ENCODE results near the gene SLX4IP. TPM values are rescaled to one million over a fixed set of nuclear protein-coding genes. Genes with fewer than 3 reads are reported as not detected.

The SLX4IP gene
- total RNA-seq, 1 donor from 2014 or later = 11.3 TPM

DNA sequence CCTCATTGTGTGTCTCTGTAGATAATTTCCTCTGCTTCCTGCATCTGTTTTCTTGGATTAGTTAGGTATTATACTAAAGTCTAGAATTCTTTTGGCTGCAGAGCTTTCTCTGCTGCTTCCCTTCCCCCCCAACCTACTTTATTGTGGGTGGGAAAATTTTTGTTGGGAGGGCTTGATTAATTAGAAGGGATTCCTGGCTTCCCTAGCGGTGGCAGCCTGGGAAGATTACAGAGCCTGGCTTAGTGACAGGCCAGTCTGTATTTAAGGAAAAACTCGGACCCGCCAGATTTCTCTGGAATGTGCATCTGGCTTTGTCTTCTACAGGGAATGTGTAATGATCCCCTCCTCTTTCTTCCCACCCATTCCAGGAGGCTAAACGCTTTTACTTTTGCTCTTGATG lies 31.2 kb downstream of the SLX4IP start:
- no peak for DNase-seq (ENCODE audit: low spot score)

GRCh38 chr20:10466855-10467254 lies 31.8 kb downstream of the SLX4IP start:
- DNase-seq (ENCODE audit: low spot score) = no peak

- no peak for DNase-seq (ENCODE audit: low spot score)
These were observed 32.7 kb downstream of the SLX4IP start for GRCh38 chr20:10467681-10468339.

GRCh38 chr20:10468340-10468845 lies 33.3 kb downstream of the SLX4IP start:
- no peak for DNase-seq (ENCODE audit: low spot score)

- no peak for DNase-seq (ENCODE audit: low spot score)
These were observed 34.0 kb downstream of the SLX4IP start for GRCh38 chr20:10469056-10469455.

- DNase-seq (ENCODE audit: low spot score) = peak; percentile 49
These were observed 34.5 kb downstream of the SLX4IP start for GRCh38 chr20:10469599-10469998.

DNA sequence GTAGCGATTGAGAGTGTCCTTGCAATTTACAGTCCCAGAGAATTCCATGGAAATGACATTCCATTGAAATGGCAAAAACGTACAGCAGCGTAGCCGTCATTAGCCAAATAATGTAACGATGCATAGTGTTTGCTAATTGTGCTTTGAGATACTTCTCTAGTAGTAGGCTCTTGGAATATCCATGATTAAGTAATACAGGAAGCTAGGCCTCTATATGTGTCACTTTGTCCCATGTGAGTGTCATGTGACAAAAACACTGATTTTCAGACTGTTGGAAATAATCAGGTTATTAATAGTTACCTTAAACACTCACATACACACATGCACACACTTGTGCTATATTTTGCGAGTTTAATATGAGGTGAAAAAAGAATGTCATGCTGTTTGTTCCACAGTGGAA lies 35.2 kb downstream of the SLX4IP start:
- DNase-seq (ENCODE audit: low spot score) = no peak

- DNase-seq (ENCODE audit: low spot score) = no peak
These were observed 37.8 kb downstream of the SLX4IP start for GRCh38 chr20:10472871-10473270.

GRCh38 chr20:10474606-10475184 lies 39.6 kb downstream of the SLX4IP start:
- DNase-seq (ENCODE audit: low spot score) = peak; percentile 15

- DNase-seq (ENCODE audit: low spot score) = no peak
These were observed 40.1 kb downstream of the SLX4IP start for GRCh38 chr20:10475225-10475624.

GRCh38 chr20:10476319-10476724 lies 41.2 kb downstream of the SLX4IP start:
- no peak for DNase-seq (ENCODE audit: low spot score)

DNA sequence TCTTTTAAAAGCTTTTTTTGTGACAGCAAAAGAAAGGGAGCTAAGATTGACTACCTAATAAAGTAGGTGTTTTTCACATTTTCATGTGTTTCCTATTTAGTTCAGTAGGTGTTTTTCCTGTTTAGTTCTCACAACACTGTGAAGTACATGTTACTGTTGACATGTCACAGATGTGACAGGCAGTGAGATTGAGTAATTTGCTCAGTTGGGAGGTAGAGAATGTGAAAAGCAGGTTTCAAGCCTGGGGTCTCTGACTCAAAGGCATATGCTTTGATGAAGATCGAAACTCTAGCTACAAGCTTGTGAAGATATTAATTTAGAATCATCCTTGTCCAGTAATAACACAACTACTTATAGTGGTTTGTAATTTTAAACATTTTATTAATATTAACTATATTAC lies 43.1 kb downstream of the SLX4IP start:
- no peak for DNase-seq (ENCODE audit: low spot score)

DNA sequence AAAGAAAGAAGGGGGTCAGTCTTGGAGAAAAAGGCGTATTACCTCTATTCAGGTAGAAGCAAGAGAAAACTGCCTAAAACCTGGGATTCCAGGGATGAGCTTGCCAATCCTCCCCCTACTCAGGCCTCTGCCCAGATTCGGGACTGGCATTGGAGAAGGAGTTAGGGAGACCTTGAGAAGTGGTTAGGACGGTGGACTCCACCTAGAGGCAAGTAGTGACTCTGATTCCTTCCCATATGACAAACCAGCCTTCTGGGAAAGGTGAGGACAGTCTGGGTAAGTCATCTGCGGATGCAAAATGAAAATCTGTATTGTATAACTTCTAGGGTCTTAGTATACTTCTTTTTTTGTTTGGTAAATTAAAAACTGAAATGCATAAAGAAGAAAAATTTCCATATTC lies 43.8 kb downstream of the SLX4IP start:
- no peak for DNase-seq (ENCODE audit: low spot score)

- DNase-seq (ENCODE audit: low spot score) = no peak
These were observed 46.6 kb downstream of the SLX4IP start for GRCh38 chr20:10481676-10482075.

- no peak for DNase-seq (ENCODE audit: low spot score)
These were observed 48.6 kb downstream of the SLX4IP start for GRCh38 chr20:10483691-10484090.

DNA sequence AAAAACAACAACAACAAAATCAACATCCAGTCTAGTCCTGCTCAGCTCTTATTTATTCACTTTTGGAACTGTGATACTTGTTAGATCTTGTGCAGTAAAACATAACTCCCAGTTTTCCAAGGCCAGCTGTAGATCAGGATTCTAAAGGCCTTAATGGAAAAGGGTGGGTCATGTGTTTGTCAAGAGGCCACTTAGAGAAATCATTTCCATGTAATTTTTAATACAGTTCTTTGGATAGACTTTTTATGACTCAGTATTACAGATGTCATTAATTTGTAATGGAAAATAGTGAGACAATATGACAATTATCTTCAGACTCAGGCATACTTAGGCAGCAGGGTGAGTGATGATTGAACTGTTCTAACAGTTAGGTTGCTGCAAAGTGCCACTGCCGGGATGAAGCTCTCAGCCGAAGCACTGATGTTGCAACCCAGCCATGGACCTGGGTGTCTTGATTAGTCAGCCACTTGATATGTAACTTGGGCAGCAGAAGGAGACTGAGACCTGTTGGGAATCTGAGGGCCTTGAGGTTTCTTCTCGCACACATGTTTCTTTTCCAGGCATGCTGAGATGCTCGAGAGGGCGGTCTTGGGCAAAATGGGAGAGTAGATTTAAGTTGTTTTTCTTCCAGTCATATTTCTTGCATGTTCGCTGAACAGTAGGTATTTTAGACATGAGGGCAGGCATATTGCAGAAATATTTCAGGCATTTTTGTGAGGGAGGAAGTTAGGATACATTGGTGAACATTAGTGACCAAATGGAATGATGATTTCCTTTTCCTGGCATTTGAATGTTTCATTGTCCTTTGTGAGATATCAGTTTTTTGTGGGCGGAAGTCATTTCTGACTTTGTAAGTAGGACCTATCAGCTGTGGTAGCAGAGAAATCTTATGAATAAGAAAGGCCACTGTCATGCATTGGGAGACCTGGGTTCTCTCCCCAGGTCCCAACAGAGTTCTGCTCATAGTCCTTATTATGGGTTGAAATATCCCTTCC lies 52.3 kb downstream of the SLX4IP start:
- DNase-seq (ENCODE audit: low spot score) = no peak

- DNase-seq (ENCODE audit: low spot score) = no peak
These were observed 53.4 kb downstream of the SLX4IP start for GRCh38 chr20:10488534-10488933.

DNA sequence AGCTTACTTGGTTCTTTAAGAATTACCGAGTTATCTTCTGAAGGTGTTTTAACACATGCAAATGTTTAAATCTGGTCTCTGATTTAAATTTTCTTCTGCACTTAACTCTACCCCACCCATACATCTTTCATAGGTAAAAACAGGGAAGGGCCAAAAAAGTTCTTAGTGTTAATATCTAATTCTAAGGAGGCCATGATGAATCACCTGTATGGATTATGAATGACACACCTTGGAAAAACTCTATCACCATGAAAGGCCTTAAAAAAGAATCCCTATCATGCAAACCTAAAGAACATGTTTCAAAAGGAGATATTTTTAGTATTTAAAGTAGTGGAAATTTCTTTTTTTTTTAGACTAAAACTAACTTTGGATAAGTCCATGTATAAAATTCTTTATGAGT lies 54.7 kb downstream of the SLX4IP start:
- DNase-seq (ENCODE audit: low spot score) = no peak

- no peak for DNase-seq (ENCODE audit: low spot score)
These were observed 55.2 kb downstream of the SLX4IP start for GRCh38 chr20:10490257-10490656.

DNA sequence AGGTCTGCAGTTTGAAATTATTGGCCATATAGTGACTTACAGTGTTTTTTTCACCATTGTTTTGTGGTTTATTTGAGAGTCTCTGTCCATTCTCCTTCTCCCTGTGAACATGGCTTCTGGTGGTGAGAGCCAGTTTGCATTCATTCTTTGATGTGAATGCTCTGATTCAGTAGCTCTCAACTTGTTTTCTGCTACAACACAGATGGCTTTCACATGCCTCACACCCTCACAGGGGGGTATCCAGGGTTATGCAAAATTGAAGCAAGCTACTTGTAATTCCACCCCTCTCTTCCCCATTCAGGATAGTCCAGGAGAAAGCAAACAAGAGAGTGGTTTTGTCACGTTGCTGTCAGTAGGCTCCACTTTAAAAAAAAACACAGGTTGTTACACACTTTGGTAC lies 55.6 kb downstream of the SLX4IP start:
- DNase-seq (ENCODE audit: low spot score) = no peak

- no peak for DNase-seq (ENCODE audit: low spot score)
These were observed 57.0 kb downstream of the SLX4IP start for GRCh38 chr20:10492065-10492464.

GRCh38 chr20:10492844-10493243 lies 57.7 kb downstream of the SLX4IP start:
- no peak for DNase-seq (ENCODE audit: low spot score)

Measured in mucosa of gallbladder (tissue), 1 donor.